ENCODE data around the gene ZBED3. TPM values are rescaled to one million over a fixed set of nuclear protein-coding genes. Genes with fewer than 3 reads are reported as not detected.

ZBED3 gene
- 3.1 to 3.5 TPM (median 3.3 TPM) in 5 replicates for total RNA-seq (2022; extraction: Qiagen RNA extraction)

GRCh38 chr5:77086689-77087483 is at the start of gene ZBED3:
Gene ZBED3, minus strand, starts transcription at chr5:77087285. Its CDS starts 9,407 bp downstream, at chr5:77077878.

GRCh38 chr5:77030097-77031071 is 56.7 kb downstream of the ZBED3 start, which contains the start of gene AGGF1:
Gene AGGF1, plus strand, starts transcription at chr5:77030404. Its CDS starts 363 bp downstream, at chr5:77030767.

Other genes with a start within 250 kb of the ZBED3 start
- gene S100Z, start 237.3 kb downstream of the ZBED3 start, total RNA-seq (2022; extraction: Qiagen RNA extraction), result not detected in 5 replicates
- gene CRHBP, start 134.2 kb downstream of the ZBED3 start, total RNA-seq (2022; extraction: Qiagen RNA extraction), result 0.09 to 0.25 TPM (median 0.15 TPM) in 5 replicates
- 12.7 to 15.9 TPM (median 14.4 TPM) in 5 replicates for gene AGGF1, start 56.9 kb downstream of the ZBED3 start, total RNA-seq (2022; extraction: Qiagen RNA extraction)
- gene PDE8B, start 123.4 kb upstream of the ZBED3 start, total RNA-seq (2022; extraction: Qiagen RNA extraction), result 1.1 to 1.7 TPM (median 1.5 TPM) in 5 replicates